Renal cortical epithelial cell (primary cell): ENCODE results near the gene SPECC1. TPM values are rescaled to one million over a fixed set of nuclear protein-coding genes. Genes with fewer than 3 reads are reported as not detected.
"Not testable (repeated sequence)": the region's sequence is repeated elsewhere in the genome, so short reads cannot be mapped to it uniquely, and the experiment has no call there.

ENCODE experiments used
- DNase-seq: peaks from one replicate; pipeline ENCODE4 v3.0.0-alpha.2; 2011; ENCODE audit warnings: low read depth
- total RNA-seq: library from RNA; depleted of rRNA; stranded (reverse); fragments of >200 nt; gene quantifications from 2 replicates; pipeline ENCODE4 v1.2.3, GENCODE V29; 2014

Gene SPECC1
- total RNA-seq, 1 donor from 2014 or later: 144 TPM

DNA sequence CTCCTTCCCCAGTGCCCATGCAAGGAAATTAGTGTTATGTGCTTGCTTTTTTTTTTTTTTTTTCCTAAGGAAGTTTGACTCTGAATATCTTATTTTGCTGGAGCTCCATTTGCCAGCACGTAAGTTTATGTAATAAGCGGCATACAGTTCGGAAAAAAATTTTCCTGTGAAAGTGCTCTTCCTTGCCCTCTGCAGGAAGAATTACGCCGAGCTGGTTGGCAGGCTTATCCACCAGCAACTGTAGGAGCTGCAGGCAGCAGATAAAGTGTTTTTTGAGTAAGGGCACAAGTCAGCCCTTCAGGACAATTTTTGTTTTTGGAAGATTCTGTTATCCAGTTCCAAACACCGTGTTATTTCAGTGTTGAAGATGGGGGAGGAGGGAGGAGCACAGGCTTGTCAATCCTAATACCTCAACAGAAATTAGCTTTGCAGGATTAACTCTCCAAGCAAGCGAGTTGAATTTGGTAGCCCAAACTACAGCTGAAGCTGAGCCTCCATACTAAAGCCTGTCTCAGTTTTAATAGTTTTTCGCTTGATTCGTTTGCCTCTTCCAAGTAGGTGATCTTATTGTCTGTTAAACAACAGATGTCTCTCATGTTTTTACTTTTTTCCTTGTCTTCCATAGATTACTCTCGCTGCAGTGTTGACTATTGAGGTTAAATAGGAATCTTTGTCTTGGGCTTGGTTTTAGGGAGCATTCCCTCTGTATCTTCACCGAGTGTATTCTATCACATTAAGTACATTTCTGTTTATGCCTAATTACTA, 1.1 kb downstream of the SPECC1 start:
- DNase-seq: peak; percentile 44

DNA sequence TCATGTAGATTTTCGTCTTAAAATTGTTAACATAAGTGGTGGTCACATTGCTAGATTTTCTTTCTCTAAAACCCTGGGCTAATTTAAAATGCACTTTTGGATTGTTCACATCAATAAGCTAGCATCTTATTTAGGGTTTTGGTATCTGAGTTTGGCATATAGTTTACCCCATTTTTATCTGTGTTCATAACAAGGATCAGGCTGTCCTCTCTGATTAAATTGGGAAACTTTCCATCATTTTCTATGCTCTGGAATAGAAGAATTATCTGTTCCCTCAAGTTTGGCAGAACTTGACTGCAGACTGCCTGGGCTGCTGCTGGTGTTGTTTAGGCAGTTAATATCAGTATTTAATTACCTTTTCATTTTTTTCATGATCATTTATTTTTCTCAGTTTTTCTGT, 1.8 kb downstream of the SPECC1 start:
- DNase-seq: no peak

GRCh38 chr17:20012017-20012536, 2.9 kb downstream of the SPECC1 start:
- no peak for DNase-seq

DNA sequence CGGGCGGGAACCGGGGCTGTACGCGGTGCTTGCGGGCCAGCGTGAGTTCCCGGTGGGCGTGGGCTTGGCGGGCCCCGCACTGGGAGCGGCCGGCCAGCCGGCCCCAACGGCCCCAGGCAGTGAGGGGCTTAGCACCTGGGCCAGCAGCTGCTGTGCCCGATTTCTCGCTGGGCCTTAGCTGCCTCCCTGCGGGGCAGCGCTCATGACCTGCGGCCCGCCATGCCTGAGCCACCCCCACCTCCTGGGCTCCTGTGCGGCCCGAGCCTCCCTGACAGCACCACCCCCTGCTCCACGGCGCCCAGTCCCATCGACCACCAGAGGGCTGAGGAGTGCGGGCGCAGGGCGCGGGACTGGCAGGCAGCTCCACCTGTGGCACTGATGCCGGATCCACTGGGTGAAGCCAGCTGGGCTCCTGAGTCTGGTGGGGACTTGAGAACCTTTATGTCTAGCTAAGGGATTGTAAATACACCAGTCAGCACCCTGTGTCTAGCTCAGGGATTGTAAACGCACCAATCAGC, 7.4 kb downstream of the SPECC1 start:
- DNase-seq: not testable (repeated sequence)

GRCh38 chr17:20022701-20023100, 13.5 kb downstream of the SPECC1 start:
- DNase-seq: no peak

GRCh38 chr17:20026960-20027359, 17.8 kb downstream of the SPECC1 start:
- no peak for DNase-seq

- no peak for DNase-seq
These were observed 19.3 kb downstream of the SPECC1 start for GRCh38 chr17:20028443-20028842.

- no peak for DNase-seq
These were observed 23.5 kb downstream of the SPECC1 start for GRCh38 chr17:20032636-20033035.

DNA sequence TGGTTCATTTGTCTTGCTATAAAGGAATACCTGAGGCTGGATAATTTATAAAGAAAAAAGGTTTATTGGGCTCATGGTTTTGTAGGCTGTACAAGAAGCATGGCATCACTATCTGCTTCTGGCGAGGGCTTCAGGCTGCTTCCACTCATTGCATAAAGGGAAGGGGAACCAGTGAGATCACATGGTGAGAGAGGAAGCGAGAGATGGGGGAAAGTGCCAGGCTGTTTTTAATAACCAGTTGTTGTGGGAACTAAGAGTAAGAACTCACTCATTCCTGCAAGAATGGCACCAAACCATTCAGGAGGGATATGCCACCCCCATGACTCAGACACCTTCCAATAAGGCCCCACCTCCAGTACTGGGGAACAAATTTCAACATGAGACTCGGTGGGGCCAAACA, 24.3 kb downstream of the SPECC1 start:
- DNase-seq: no peak

DNA sequence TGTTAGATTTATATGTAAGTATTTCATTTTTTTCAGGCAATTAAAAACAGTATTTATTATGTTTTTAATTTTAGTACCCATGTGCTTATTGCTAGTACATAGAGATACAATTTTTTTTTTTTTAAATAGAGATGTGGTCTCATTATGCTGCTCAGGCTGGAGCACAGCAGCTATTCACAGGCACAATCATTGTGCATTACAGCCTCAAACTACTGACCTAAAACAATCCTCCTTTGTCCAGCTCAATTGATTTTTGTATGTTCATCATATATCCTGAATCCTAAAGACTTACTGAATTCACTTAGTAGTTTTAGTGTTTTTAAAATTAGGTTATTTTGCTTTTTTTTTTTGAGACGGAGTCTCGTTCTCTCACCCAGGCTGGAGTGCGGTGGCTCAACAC, 26.3 kb downstream of the SPECC1 start:
- DNase-seq: no peak

DNA sequence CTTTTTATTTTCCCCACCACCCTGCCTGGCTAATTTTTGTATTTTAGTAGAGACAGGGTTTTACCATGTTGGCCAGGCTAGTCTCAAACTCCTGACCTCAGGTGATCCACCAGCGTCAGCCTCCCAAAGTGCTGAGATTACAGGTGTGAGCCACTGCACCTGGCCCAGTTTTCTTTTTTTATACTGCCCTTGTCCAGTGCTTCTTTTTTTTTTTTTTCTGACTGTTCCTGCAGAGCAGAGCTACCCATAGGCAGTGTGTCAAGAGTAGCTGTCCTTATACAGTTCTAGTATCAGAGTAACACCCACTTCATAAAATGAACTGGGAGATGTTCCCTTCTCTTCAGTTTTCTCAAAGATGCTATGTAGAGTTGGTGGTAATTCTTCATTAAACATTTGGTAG, 28.1 kb downstream of the SPECC1 start:
- not testable (repeated sequence) for DNase-seq

- DNase-seq: no peak
These were observed 29.9 kb downstream of the SPECC1 start for GRCh38 chr17:20039037-20039436.

DNA sequence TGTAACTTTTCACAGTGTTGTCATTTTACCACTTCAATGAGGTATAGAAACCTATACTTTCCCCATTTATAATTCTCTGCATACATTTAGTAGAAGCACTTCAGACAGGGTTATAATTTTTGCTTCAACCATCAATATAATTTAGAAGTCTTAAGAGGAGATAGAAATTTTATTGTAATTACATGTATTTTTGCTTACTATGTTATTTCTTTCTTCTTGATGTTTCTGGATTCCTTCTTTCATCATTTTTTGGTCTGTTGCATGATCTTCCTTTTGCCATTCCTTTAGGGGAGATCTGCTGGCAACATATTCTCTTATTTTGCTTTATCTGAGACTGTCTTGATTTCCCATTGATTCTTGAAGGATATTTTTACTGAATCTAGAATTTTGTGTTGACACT, 31.1 kb downstream of the SPECC1 start:
- DNase-seq: no peak

GRCh38 chr17:20043021-20043420, 33.9 kb downstream of the SPECC1 start:
- DNase-seq: no peak

DNA sequence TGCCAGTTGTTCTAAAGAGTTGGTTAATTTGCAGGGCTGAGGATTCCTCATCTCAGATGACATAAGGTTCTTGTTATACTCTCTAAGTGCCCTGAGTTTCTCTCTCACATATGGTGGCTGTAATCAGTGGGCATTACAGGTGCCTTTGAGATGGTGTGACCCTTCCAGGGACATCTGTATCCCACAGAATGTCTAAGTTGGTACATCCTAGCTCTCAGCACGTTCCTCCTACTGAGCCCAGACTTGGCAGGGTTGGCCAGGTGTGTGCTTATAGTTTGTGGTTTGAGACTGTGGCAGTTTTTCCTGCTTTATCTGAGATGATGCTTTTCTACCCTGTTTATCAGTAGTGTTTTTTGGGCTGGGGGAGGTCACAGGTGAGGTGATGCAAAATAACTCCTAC, 36.3 kb downstream of the SPECC1 start:
- no peak for DNase-seq

DNA sequence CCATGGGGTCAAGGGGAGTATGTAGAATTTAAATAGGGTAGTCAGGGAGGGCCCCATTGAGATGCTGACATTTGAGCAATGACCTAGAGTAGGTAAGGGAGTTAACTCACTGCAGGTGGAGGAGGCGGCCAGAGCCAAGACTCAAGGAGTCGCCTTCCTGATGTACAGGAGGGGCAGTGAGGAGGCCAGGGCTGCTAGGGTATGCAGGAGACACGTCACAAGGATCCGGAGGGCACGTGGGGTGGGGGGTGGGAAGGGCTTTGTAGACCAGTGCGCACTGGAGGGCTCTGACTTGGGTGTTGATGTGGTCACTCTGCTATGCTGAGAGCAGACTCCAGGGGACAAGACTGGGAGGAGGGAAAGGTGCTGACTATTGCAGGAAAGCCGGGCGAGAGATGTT, 37.5 kb downstream of the SPECC1 start:
- DNase-seq: no peak

DNA sequence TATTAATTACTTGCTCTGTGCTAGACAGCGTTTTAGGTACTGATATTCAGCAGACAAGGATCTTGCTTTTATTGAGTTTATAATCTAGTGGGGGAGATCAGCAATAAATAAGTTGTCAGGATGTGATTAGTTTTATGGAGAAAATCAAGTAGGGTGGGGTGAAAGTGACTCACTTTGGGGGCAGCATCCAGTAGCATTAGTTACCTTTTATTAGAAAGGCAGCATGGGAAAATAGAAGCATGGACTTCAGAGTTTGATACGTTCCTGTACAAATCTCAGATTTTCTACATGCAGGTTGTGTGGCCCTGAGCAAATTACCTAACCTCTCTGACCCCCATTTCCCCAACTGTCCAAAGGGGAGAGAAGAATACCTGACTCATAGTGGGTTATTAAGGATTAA, 42.5 kb downstream of the SPECC1 start:
- no peak for DNase-seq

GRCh38 chr17:20053361-20053964, 44.3 kb downstream of the SPECC1 start:
- no peak for DNase-seq

DNA sequence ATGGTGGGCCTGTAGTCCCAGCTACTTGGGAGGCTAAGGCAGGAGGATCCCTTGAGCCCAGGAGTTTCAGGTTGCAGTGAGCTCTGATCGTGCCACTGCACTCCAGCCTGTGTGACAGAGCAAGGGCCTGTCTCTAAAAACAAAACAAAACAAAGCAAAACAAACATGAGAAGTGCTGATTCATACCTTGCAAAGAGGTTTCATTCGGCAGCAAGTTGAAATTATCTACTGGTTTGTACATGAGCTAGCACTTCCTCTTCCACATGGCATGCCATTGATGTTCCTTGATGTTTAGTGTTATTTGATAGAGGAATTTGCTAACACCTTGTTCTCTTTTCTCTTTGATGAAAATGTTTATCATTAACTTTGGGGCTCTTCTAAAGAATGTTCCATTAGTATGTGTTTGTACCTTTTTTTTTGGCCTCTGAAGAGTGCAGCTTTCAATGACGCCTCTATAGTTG, 50.6 kb downstream of the SPECC1 start:
- peak; percentile 70 for DNase-seq

GRCh38 chr17:20063665-20064648, 54.8 kb downstream of the SPECC1 start:
- peak; percentile 87 for DNase-seq

GRCh38 chr17:20066253-20066652, 57.1 kb downstream of the SPECC1 start:
- peak; percentile 72 for DNase-seq

DNA sequence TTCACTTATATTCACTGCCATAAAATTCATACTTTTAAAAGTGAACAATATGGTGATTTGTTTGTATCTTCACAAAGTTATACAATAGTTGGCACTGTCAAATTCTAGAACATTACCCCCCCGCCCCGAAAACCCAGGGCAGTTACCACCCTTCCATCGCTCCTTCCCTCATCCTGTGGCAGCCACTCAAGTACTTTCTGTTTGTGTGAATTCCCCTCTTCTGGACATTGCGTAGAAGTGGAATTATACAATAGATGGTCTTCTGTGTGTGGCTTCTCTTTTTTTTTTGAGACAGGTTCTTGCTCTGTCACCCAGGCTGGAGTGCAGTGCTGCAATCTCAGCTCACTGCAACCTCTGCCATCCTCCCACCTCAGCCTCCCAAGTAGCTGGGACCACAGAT, 58.6 kb downstream of the SPECC1 start:
- no peak for DNase-seq
